Neural progenitor cell (in vitro differentiated cells): Measurements from ENCODE around the gene IGFBP1. TPM values are rescaled to one million over a fixed set of nuclear protein-coding genes. Genes with fewer than 3 reads are reported as not detected.

Experiments used
- DNase-seq: peaks from one replicate; pipeline ENCODE4 v3.0.0-alpha.2; 2016; ENCODE audit warnings: low spot score
- H2AFZ ChIP-seq: fragments of 200-600 bp; sonication (generic); replicated peaks from 2 replicates; pipeline ENCODE4 v1.6.1; 2016; ENCODE audit warnings: antibody characterized with exemption
- H3F3A ChIP-seq: fragments of 200-600 bp; sonication (generic); 2 replicates; pipeline ENCODE4 v1.6.1; 2016; ENCODE audit warnings: antibody characterized with exemption, low read depth
- H3K27ac ChIP-seq: fragments of 200-600 bp; sonication (generic); 2 replicates; pipeline ENCODE4 v1.5.1; 2016; ENCODE audit warnings: mild to moderate bottlenecking
- H3K27me3 ChIP-seq: fragments of 200-600 bp; sonication (generic); 2 replicates; pipeline ENCODE4 v1.6.1; 2016; ENCODE audit warnings: mild to moderate bottlenecking, moderate library complexity
- H3K36me3 ChIP-seq: fragments of 200-600 bp; sonication (generic); 2 replicates; pipeline ENCODE4 v1.5.1; 2016
- H3K4me1 ChIP-seq: fragments of 200-600 bp; sonication (generic); 2 replicates; pipeline ENCODE4 v1.6.1; 2016; ENCODE audit warnings: mixed run types
- H3K4me2 ChIP-seq: fragments of 200-600 bp; sonication (generic); 2 replicates; pipeline ENCODE4 v1.6.1; 2016
- H3K4me3 ChIP-seq: fragments of 200-600 bp; sonication (generic); 2 replicates; pipeline ENCODE4 v1.5.1; 2016
- H3K79me2 ChIP-seq: fragments of 200-600 bp; sonication (generic); 2 replicates; pipeline ENCODE4 v1.6.1; 2016; ENCODE audit warnings: low read depth
- H3K9ac ChIP-seq: fragments of 200-600 bp; sonication (generic); 2 replicates; pipeline ENCODE4 v1.6.1; 2016
- H3K9me3 ChIP-seq: fragments of 200-600 bp; sonication (generic); 2 replicates; pipeline ENCODE4 v1.5.1; 2016; ENCODE audit warnings: low read depth
- H4K20me1 ChIP-seq: fragments of 200-600 bp; sonication (generic); 2 replicates; pipeline ENCODE4 v1.6.1; 2016; ENCODE audit warnings: low read depth
- H3K27ac Mint-ChIP-seq: 3 replicates; pipeline ENCODE4 v1.8.0; 2021; ENCODE audit warnings: mixed read lengths
- H3K27me3 Mint-ChIP-seq: 2 replicates; pipeline ENCODE4 v1.8.0; 2022; ENCODE audit warnings: low read depth, mild to moderate bottlenecking, inconsistent platforms, moderate library complexity, mixed read lengths; ENCODE audit not compliant: insufficient read depth
- H3K36me3 Mint-ChIP-seq: 3 replicates; pipeline ENCODE4 v1.8.0; 2021; ENCODE audit warnings: mixed read lengths
- H3K4me1 Mint-ChIP-seq: 3 replicates; pipeline ENCODE4 v1.8.0; 2021; ENCODE audit warnings: mixed read lengths
- H3K4me3 Mint-ChIP-seq: 3 replicates; pipeline ENCODE4 v1.8.0; 2021; ENCODE audit warnings: mild to moderate bottlenecking, moderate library complexity, mixed read lengths
- H3K9me3 Mint-ChIP-seq: 3 replicates; pipeline ENCODE4 v1.8.0; 2020; ENCODE audit warnings: mixed read lengths
- EZH2 ChIP-seq: fragments of 200-600 bp; sonication (generic); IDR thresholded peaks from 2 replicates; pipeline ENCODE4 v1.6.1; 2017; ENCODE audit warnings: antibody characterized with exemption, mild to moderate bottlenecking, moderate library complexity
- EZH2phosphoT487 ChIP-seq: fragments of 200-600 bp; sonication (generic); IDR thresholded peaks from 2 replicates; pipeline ENCODE4 v1.6.1; 2017; ENCODE audit warnings: antibody characterized with exemption
- total RNA-seq: library from RNA; depleted of rRNA; stranded (reverse); fragments of >200 nt; gene quantifications from 2 replicates; pipeline ENCODE4 v1.2.3, GENCODE V29; 2015; ENCODE audit warnings: low replicate concordance
- TF ChIP-seq, protein P1 (sequence below): fragments of 200-600 bp; sonication (generic); IDR thresholded peaks from 2 replicates; pipeline ENCODE4 v1.5.1; 2017; ENCODE audit warnings: antibody characterized with exemption, mild to moderate bottlenecking

IGFBP1 gene
- total RNA-seq, 1 donor from 2014 or later, result 0.69 TPM

DNA sequence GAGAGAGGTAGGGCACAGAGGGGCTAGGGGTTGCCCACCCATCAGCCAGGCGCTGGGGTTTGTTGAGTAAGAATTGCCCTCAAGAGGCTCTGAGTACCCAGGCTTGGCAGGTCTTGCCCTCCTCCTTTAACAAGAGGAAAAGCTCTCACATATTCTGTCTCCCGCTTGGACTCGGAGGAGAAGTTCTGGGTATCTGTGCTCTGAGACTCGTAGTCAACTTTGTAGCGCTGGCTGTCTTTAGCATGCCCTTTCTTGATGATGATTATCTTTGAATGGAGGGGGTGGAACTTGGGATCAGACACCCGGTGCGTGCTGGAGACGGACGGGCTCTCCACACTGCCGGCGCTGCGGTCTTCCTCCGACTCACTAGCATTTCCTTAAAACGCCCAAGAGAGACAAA is 28.8 kb downstream of the IGFBP1 start:
- H3K27ac ChIP-seq, result no peak overlapping the region
- H3K9me3 Mint-ChIP-seq, result no peaks in the 10 kb centered on the region
- TF ChIP-seq, protein P1, sequence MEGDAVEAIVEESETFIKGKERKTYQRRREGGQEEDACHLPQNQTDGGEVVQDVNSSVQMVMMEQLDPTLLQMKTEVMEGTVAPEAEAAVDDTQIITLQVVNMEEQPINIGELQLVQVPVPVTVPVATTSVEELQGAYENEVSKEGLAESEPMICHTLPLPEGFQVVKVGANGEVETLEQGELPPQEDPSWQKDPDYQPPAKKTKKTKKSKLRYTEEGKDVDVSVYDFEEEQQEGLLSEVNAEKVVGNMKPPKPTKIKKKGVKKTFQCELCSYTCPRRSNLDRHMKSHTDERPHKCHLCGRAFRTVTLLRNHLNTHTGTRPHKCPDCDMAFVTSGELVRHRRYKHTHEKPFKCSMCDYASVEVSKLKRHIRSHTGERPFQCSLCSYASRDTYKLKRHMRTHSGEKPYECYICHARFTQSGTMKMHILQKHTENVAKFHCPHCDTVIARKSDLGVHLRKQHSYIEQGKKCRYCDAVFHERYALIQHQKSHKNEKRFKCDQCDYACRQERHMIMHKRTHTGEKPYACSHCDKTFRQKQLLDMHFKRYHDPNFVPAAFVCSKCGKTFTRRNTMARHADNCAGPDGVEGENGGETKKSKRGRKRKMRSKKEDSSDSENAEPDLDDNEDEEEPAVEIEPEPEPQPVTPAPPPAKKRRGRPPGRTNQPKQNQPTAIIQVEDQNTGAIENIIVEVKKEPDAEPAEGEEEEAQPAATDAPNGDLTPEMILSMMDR, result no peak
- TF ChIP-seq EZH2phosphoT487 (no peak), EZH2 (no peak)
- H3K4me3 ChIP-seq, result no peak overlapping the region
- H2AFZ ChIP-seq, result no peak overlapping the region
- H3K9me3 ChIP-seq, result no peaks in the 10 kb centered on the region
- peaks cover 8% of the 10 kb centered on the region for H3K4me1 ChIP-seq
- H3K27ac Mint-ChIP-seq, result no peak overlapping the region
- no peaks in the 10 kb centered on the region for H3K79me2 ChIP-seq
- peaks cover 19% of the 10 kb centered on the region for H4K20me1 ChIP-seq
- H3K4me2 ChIP-seq, result no peak overlapping the region
- peaks cover 13% of the 10 kb centered on the region for H3K4me1 Mint-ChIP-seq
- H3K27me3 Mint-ChIP-seq, result peaks cover 35% of the 10 kb centered on the region
- H3K27me3 ChIP-seq, result peaks cover 45% of the 10 kb centered on the region
- peaks cover 3% of the 10 kb centered on the region for H3F3A ChIP-seq
- no peaks in the 10 kb centered on the region for H3K36me3 Mint-ChIP-seq
- H3K36me3 ChIP-seq, result no peaks in the 10 kb centered on the region
- DNase-seq, result no peak
- no peak overlapping the region for H3K9ac ChIP-seq
- no peak overlapping the region for H3K4me3 Mint-ChIP-seq

DNA sequence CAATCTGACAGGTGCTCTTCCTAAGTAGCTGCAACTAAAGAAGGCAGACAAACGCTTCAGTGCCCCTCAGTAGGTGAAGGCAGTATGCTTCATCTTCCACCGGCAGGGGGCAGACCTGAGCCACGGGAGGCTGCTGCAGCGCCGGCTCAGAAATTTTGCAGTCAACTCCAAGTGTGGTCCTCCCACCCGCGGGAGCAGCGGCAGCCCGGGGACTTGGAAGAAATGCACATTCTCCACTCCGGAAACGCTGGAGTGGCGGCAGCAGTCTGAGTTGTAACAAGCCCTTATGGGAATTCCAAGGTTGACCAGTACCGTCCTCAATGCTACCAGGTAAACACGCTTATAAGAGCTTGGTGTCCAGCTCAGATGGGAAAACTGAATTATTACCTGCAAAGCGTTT is 29.4 kb downstream of the IGFBP1 start:
- Histone ChIP-seq H3K9ac (no peak overlapping the region), H3K4me3 (no peak overlapping the region)

DNA sequence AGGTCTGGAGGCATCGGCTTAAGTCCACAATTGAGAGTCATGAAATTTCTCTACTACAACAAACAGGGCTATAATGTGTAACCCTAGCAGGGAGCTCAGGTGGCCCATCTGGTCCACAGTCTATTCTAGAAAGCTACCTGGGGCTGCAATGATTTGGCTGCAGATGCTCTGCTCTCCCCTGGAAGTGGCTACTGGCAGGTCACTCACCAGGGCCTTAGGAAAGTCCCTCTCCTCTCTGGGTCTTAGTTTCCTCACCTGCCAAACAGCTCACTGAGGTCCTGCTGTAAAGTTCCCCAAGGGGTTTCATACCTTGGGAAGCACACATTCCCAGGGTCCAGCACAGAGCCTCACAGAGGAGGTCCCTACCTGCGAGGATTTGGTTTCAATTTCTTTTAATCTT is 30.3 kb downstream of the IGFBP1 start:
- H3K9ac ChIP-seq, result no peak overlapping the region

More for the DNA sequence above, 29.4 kb downstream of the IGFBP1 start:
- no peaks in the 10 kb centered on the region for H3K9me3 Mint-ChIP-seq
- peaks cover 19% of the 10 kb centered on the region for H4K20me1 ChIP-seq
- no peak overlapping the region for H3K4me2 ChIP-seq
- H3K9me3 ChIP-seq, result no peaks in the 10 kb centered on the region
- peaks cover 5% of the 10 kb centered on the region for H3F3A ChIP-seq
- no peaks in the 10 kb centered on the region for H3K36me3 Mint-ChIP-seq
- peak; percentile 84 for DNase-seq
- no peaks in the 10 kb centered on the region for H3K36me3 ChIP-seq
- H3K27ac Mint-ChIP-seq, result no peak overlapping the region
- H3K4me1 ChIP-seq, result peaks cover 10% of the 10 kb centered on the region
- peaks cover 40% of the 10 kb centered on the region for H3K27me3 Mint-ChIP-seq
- H3K79me2 ChIP-seq, result no peaks in the 10 kb centered on the region
- H3K4me1 Mint-ChIP-seq, result peaks cover 19% of the 10 kb centered on the region
- no peak overlapping the region for H3K4me3 Mint-ChIP-seq
- H2AFZ ChIP-seq, result no peak overlapping the region
- H3K27ac ChIP-seq, result no peak overlapping the region
- peaks cover 51% of the 10 kb centered on the region for H3K27me3 ChIP-seq
- TF ChIP-seq, protein P1, result peak; percentile 95
- no peak for TF ChIP-seq EZH2

More for the DNA sequence above, 30.3 kb downstream of the IGFBP1 start:
- Mint-ChIP-seq H3K36me3 (no peaks in the 10 kb centered on the region), H3K27ac (no peak overlapping the region), H3K27me3 (peaks cover 42% of the 10 kb centered on the region), H3K4me1 (peaks cover 26% of the 10 kb centered on the region), H3K9me3 (no peaks in the 10 kb centered on the region), H3K4me3 (no peak overlapping the region)
- peaks cover 14% of the 10 kb centered on the region for H3K4me1 ChIP-seq
- H4K20me1 ChIP-seq, result peaks cover 19% of the 10 kb centered on the region
- H2AFZ ChIP-seq, result no peak overlapping the region
- no peak overlapping the region for H3K4me2 ChIP-seq
- H3K36me3 ChIP-seq, result no peaks in the 10 kb centered on the region
- peaks cover 12% of the 10 kb centered on the region for H3F3A ChIP-seq
- H3K4me3 ChIP-seq, result no peak overlapping the region
- H3K79me2 ChIP-seq, result no peaks in the 10 kb centered on the region
- no peak overlapping the region for H3K27ac ChIP-seq
- H3K27me3 ChIP-seq, result peaks cover 56% of the 10 kb centered on the region
- DNase-seq, result no peak
- TF ChIP-seq EZH2 (no peak), EZH2phosphoT487 (no peak)
- TF ChIP-seq, protein P1, result no peak
- H3K9me3 ChIP-seq, result no peaks in the 10 kb centered on the region
